Inflammatory macrophage treated with lipopolysaccharide for 4 hours (primary cell): ENCODE results near the gene NEURL1.

ENCODE experiments used
- DNase-seq: peaks from one replicate; pipeline ENCODE4 v3.0.0-alpha.2; 2020

The NEURL1 gene

GRCh38 chr10:103568505-103568904, 75.0 kb downstream of the NEURL1 start:
- no peak for DNase-seq

- DNase-seq = no peak
Measured at GRCh38 chr10:103569896-103570295, 76.4 kb downstream of the NEURL1 start.

GRCh38 chr10:103570844-103571655, 77.5 kb downstream of the NEURL1 start:
- DNase-seq = no peak

- DNase-seq = no peak
Measured at GRCh38 chr10:103571656-103571975, 78.1 kb downstream of the NEURL1 start.

- no peak for DNase-seq
Measured at GRCh38 chr10:103572347-103573204, 79.1 kb downstream of the NEURL1 start.

- no peak for DNase-seq
Measured at GRCh38 chr10:103573205-103573487, 79.6 kb downstream of the NEURL1 start.

GRCh38 chr10:103574097-103575061, 80.9 kb downstream of the NEURL1 start:
- DNase-seq = no peak

GRCh38 chr10:103575416-103576075, 82.0 kb downstream of the NEURL1 start:
- DNase-seq = no peak

GRCh38 chr10:103576076-103576471, 82.6 kb downstream of the NEURL1 start:
- no peak for DNase-seq

GRCh38 chr10:103576862-103577261, 83.4 kb downstream of the NEURL1 start:
- DNase-seq = no peak

- no peak for DNase-seq
Measured at GRCh38 chr10:103578782-103579382, 85.4 kb downstream of the NEURL1 start.

GRCh38 chr10:103580011-103580410, 86.5 kb downstream of the NEURL1 start:
- DNase-seq = no peak

- no peak for DNase-seq
Measured at GRCh38 chr10:103580430-103580829, 86.9 kb downstream of the NEURL1 start.

GRCh38 chr10:103581499-103581898, 88.0 kb downstream of the NEURL1 start:
- DNase-seq = no peak

- DNase-seq = no peak
Measured at GRCh38 chr10:103582331-103583123, 89.0 kb downstream of the NEURL1 start.

- no peak for DNase-seq
Measured at GRCh38 chr10:103583871-103584215, 90.3 kb downstream of the NEURL1 start.

GRCh38 chr10:103584216-103585010, 90.9 kb downstream of the NEURL1 start:
- peak; percentile 27 for DNase-seq

GRCh38 chr10:103585011-103585405, 91.5 kb downstream of the NEURL1 start:
- no peak for DNase-seq

- no peak for DNase-seq
Measured at GRCh38 chr10:103587073-103587472, 93.6 kb downstream of the NEURL1 start.

- DNase-seq = no peak
Measured at GRCh38 chr10:103589074-103589630, 95.6 kb downstream of the NEURL1 start.
